Glutamatergic neuron (in vitro differentiated cells): Measurements from ENCODE around the gene UBE2G2. TPM values are rescaled to one million over a fixed set of nuclear protein-coding genes. Genes with fewer than 3 reads are reported as not detected.

Experiments used
- DNase-seq: peaks from one replicate; pipeline ENCODE4 v3.0.0; 2022
- H3K27ac Mint-ChIP-seq: one replicate; pipeline ENCODE4 v1.8.0; 2020; ENCODE audit warnings: mild to moderate bottlenecking, mixed read lengths, inconsistent platforms; ENCODE audit not compliant: unreplicated experiment
- H3K27me3 Mint-ChIP-seq: one replicate; pipeline ENCODE4 v1.8.0; 2020; ENCODE audit warnings: mild to moderate bottlenecking, moderate library complexity, mixed read lengths, inconsistent platforms; ENCODE audit not compliant: unreplicated experiment
- H3K36me3 Mint-ChIP-seq: one replicate; pipeline ENCODE4 v1.8.0; 2020; ENCODE audit warnings: mild to moderate bottlenecking, mixed read lengths, inconsistent platforms; ENCODE audit not compliant: unreplicated experiment
- H3K4me1 Mint-ChIP-seq: one replicate; pipeline ENCODE4 v1.8.0; 2020; ENCODE audit warnings: mild to moderate bottlenecking, low read depth, mixed read lengths, inconsistent platforms; ENCODE audit not compliant: unreplicated experiment
- H3K4me3 Mint-ChIP-seq: one replicate; pipeline ENCODE4 v1.8.0; 2020; ENCODE audit warnings: mild to moderate bottlenecking, mixed read lengths, inconsistent platforms; ENCODE audit not compliant: unreplicated experiment
- H3K9me3 Mint-ChIP-seq: one replicate; pipeline ENCODE4 v1.8.0; 2020; ENCODE audit warnings: mild to moderate bottlenecking, moderate library complexity, mixed read lengths, inconsistent platforms; ENCODE audit not compliant: unreplicated experiment
- CTCF ChIP-seq: fragments of 200-600 bp; sonication (generic); IDR thresholded peaks from one replicate; pipeline ENCODE4 v1.5.0; 2021; ENCODE audit not compliant: partially characterized antibody, unreplicated experiment
- total RNA-seq: library from RNA; stranded (reverse); fragmentation: NEBNext Ultra II Directional; extraction: Animal tissue kit (Norgen Biotek cat#: 25700); gene quantifications from one replicate; pipeline ENCODE4 v1.2.1, GENCODE V29; 2021; ENCODE audit not compliant: unreplicated experiment

Gene UBE2G2
- total RNA-seq, 1 donor from 2014 or later = 77.7 TPM

GRCh38 chr21:44780767-44781459 lies 20.7 kb downstream of the UBE2G2 start:
- no peak for DNase-seq
- TF ChIP-seq CTCF = no peak
- Mint-ChIP-seq H3K27me3 (peaks cover 2% of the 10 kb centered on the region), H3K9me3 (peaks cover 5% of the 10 kb centered on the region), H3K4me1 (peaks cover 29% of the 10 kb centered on the region), H3K4me3 (no peak overlapping the region), H3K27ac (peak overlapping the region; percentile 81), H3K36me3 (peaks cover 13% of the 10 kb centered on the region)

DNA sequence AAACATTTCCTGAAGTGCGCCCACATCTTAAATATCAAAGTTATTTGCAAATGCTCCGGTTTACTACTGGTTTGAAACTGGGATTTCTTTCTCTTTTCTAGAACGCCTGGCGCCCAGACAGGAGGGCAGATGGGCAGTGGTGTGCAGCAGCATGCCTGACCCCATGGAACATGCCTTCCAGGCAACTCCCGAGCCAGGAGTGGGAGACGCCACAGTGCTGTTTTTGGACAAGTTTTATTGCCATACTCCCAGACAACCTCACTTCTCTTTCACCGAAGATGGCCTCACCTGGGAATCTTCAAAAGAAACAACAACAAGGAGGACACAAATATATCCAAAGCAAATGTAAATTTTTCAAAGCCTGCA lies 21.5 kb downstream of the UBE2G2 start:
- peak overlapping the region; percentile 81 for H3K27ac Mint-ChIP-seq
- peak overlapping the region; percentile 42 for H3K4me3 Mint-ChIP-seq
- peaks cover 5% of the 10 kb centered on the region for H3K9me3 Mint-ChIP-seq
- no peak for TF ChIP-seq CTCF
- peaks cover 31% of the 10 kb centered on the region for H3K4me1 Mint-ChIP-seq
- H3K27me3 Mint-ChIP-seq = peaks cover 2% of the 10 kb centered on the region
- H3K36me3 Mint-ChIP-seq = peaks cover 9% of the 10 kb centered on the region
- no peak for DNase-seq

DNA sequence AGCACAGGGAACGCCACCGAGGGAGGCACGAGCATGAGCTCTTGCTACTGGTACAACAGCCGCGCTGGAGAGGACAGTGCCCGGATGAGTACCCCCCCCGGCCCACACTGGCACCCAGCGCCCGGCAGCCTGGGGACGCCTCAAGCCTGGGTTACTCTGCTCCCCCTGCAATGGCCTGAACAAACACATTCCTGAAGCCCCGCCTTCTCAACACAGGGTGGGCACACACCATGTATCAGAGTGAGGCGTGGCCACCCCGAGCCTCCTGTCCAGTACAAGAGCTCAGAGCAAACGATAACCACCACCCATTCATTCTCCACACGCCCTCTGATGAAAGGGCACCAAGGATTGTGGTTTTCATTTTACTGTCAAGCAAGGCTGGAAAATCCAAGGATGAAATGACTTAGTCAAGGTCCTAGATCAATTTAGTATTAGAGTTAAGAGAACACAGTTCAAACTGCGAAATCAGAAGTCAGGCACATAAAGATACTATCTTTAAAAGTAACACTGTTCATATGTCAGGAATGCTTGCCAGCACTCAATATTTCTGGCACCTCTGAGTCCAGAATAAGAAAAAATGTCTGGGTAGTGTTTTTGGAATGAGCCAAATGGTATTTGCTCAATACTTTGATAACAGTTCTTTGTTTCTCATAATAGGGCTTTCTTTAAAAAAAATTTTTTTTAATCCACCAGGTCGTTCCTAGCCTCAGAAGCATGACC lies 22.0 kb downstream of the UBE2G2 start:
- DNase-seq = no peak
- Mint-ChIP-seq H3K36me3 (peaks cover 9% of the 10 kb centered on the region), H3K4me3 (no peak overlapping the region), H3K27ac (peak overlapping the region; percentile 57), H3K4me1 (peaks cover 36% of the 10 kb centered on the region), H3K27me3 (peaks cover 2% of the 10 kb centered on the region), H3K9me3 (peaks cover 5% of the 10 kb centered on the region)
- no peak for TF ChIP-seq CTCF

DNA sequence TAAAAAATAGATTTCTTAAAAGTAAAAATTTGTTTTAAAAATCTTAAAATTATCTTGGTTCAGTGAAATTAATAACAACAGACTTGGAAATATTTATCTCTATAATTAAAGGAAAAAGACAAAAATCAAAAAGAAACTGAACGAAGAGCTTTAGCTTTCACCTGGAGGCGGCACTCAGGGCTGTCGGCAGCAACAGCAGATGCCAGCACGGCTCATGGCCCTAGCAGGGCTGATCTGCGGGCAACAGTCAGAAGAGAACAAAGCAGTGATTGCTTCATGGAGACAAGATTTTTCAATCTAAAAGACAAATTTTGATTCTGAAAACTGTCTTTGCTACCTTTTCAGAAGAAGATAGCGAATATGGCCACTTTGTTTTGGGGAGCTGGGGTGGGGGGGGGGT lies 22.6 kb downstream of the UBE2G2 start:
- Mint-ChIP-seq H3K4me1 (peaks cover 38% of the 10 kb centered on the region), H3K27ac (peak overlapping the region; percentile 91), H3K4me3 (no peak overlapping the region), H3K9me3 (peaks cover 5% of the 10 kb centered on the region), H3K27me3 (peaks cover 2% of the 10 kb centered on the region), H3K36me3 (peaks cover 9% of the 10 kb centered on the region)
- TF ChIP-seq CTCF = no peak
- no peak for DNase-seq

- peaks cover 5% of the 10 kb centered on the region for H3K9me3 Mint-ChIP-seq
- peaks cover 39% of the 10 kb centered on the region for H3K4me1 Mint-ChIP-seq
- H3K4me3 Mint-ChIP-seq = peak overlapping the region; percentile 31
- H3K36me3 Mint-ChIP-seq = peaks cover 7% of the 10 kb centered on the region
- H3K27me3 Mint-ChIP-seq = peaks cover 2% of the 10 kb centered on the region
- peak overlapping the region; percentile 91 for H3K27ac Mint-ChIP-seq
- TF ChIP-seq CTCF = no peak
- DNase-seq = no peak
These were observed 23.1 kb downstream of the UBE2G2 start for GRCh38 chr21:44778499-44778911.
